Keratinocyte (primary cell): ENCODE results near the gene IFNL1. TPM values are rescaled to one million over a fixed set of nuclear protein-coding genes. Genes with fewer than 3 reads are reported as not detected.

Experiments
- DNase-seq: peaks from one replicate; pipeline ENCODE4 v3.0.0-alpha.2; 2011; ENCODE audit warnings: low read depth, missing footprints, low spot score
- FAIRE-seq: peaks from 2 replicates; lab custom pipeline; 2011; peaks lifted over from hg19 to GRCh38; lab: Jason Lieb, UNC
- H2AFZ ChIP-seq: 2 replicates; pipeline ENCODE4 v1.6.0; 2012; ENCODE audit warnings: low read length, control low read depth, inconsistent platforms; ENCODE audit not compliant: control insufficient read depth
- H3K27ac ChIP-seq: 2 replicates; pipeline ENCODE4 v1.5.1; 2011; ENCODE audit warnings: low read length; ENCODE audit not compliant: control insufficient read depth, insufficient read depth
- H3K27me3 ChIP-seq: 3 replicates; pipeline ENCODE4 v1.6.0; 2011; ENCODE audit warnings: low read length; ENCODE audit not compliant: control insufficient read depth, insufficient read depth; ENCODE audit errors: extremely low read depth
- H3K36me3 ChIP-seq, 2 experiments: 2 replicates in 1 of 2; 3 replicates in 1 of 2; pipeline ENCODE4 v1.5.1; 2011; ENCODE audit warnings: low read length in 2 of 2, mild to moderate bottlenecking in 1 of 2; ENCODE audit not compliant: control insufficient read depth in 2 of 2, insufficient read depth in 2 of 2; ENCODE audit errors: extremely low read depth in 1 of 2
- H3K4me1 ChIP-seq: 3 replicates; pipeline ENCODE4 v1.5.1; 2011; ENCODE audit warnings: low read length; ENCODE audit not compliant: control insufficient read depth, insufficient read depth; ENCODE audit errors: extremely low read depth
- H3K4me2 ChIP-seq: 3 replicates; pipeline ENCODE4 v1.6.0; 2011; ENCODE audit warnings: low read depth, low read length; ENCODE audit not compliant: control insufficient read depth, insufficient read depth; ENCODE audit errors: extremely low read depth
- H3K4me3 ChIP-seq, 3 experiments: fragments of 200-600 bp in 1 of 3; sonication (generic) in 1 of 3; 2 replicates in 2 of 3; 3 replicates in 1 of 3; pipeline ENCODE4 v1.5.1; 2011 to 2016; ENCODE audit warnings: low read length in 3 of 3, mild to moderate bottlenecking in 3 of 3, control low read depth in 2 of 3, inconsistent platforms in 1 of 3, low read depth in 1 of 3, mixed read lengths in 1 of 3, mixed run types in 1 of 3, moderate library complexity in 1 of 3; ENCODE audit not compliant: control insufficient read depth in 2 of 3, insufficient read depth in 2 of 3; ENCODE audit errors: extremely low read depth in 1 of 3
- H3K79me2 ChIP-seq: 2 replicates; pipeline ENCODE4 v1.6.0; 2012; ENCODE audit warnings: low read length; ENCODE audit not compliant: control insufficient read depth, insufficient read depth
- H3K9ac ChIP-seq: 3 replicates; pipeline ENCODE4 v1.6.0; 2011; ENCODE audit warnings: low read length; ENCODE audit not compliant: control insufficient read depth, insufficient read depth; ENCODE audit errors: extremely low read depth
- H3K9me1 ChIP-seq: 3 replicates; pipeline ENCODE4 v1.6.0; 2011; ENCODE audit warnings: low read length; ENCODE audit not compliant: control insufficient read depth, insufficient read depth; ENCODE audit errors: extremely low read depth
- H3K9me3 ChIP-seq: 2 replicates; pipeline ENCODE4 v1.5.1; 2012; ENCODE audit warnings: low read depth, low read length; ENCODE audit not compliant: control insufficient read depth
- H4K20me1 ChIP-seq: 3 replicates; pipeline ENCODE4 v1.6.0; 2011; ENCODE audit warnings: low read length; ENCODE audit not compliant: control insufficient read depth, insufficient read depth; ENCODE audit errors: extremely low read depth
- CTCF ChIP-seq, 3 experiments: IDR thresholded peaks in 1 of 3; conservative IDR thresholded peaks in 1 of 3; optimal IDR thresholded peaks in 1 of 3; 2 replicates in 2 of 3; 3 replicates in 1 of 3; pipeline versions ENCODE3 to v1.5.1; 2011; ENCODE audit warnings: low read length in 3 of 3, mild to moderate bottlenecking in 3 of 3, moderate library complexity in 2 of 3, control low read depth in 1 of 3, inconsistent platforms in 1 of 3; ENCODE audit not compliant: insufficient read depth in 2 of 3; ENCODE audit errors: extremely low read depth in 1 of 3
- EZH2 ChIP-seq: IDR thresholded peaks from one replicate; pipeline ENCODE4 v1.6.1; 2012; ENCODE audit warnings: inconsistent platforms, mild to moderate bottlenecking, low read length, moderate library complexity
- dilution Hi-C: fragments of 300-500 bp; cut with MboI; formaldehyde crosslinking; loops from one replicate; pipeline ENCODE4 v1.7.0; 2020; ENCODE audit warnings: low sequenced_read_pairs; ENCODE audit not compliant: extremely low pct_ligation_motif_present
- polyA minus RNA-seq, 3 experiments: library from RNA; depleted of rRNA, polyadenylated mRNA; stranded (reverse); fragments of >200 nt; gene quantifications; 1 replicate in 1 of 3; 2 replicates in 1 of 3; 3 replicates in 1 of 3; pipeline ENCODE4 v1.2.3, GENCODE V29; 2011
- polyA plus RNA-seq, 5 experiments: library from polyadenylated mRNA; depleted of rRNA in 3 of 5; stranded (reverse) in 3 of 5; stranded (forward) in 1 of 5; unstranded in 1 of 5; fragments of >200 nt; gene quantifications; 1 replicate in 1 of 5; 2 replicates in 3 of 5; 3 replicates in 1 of 5; pipeline versions ENCODE4 v1.2.1 to v1.2.3, GENCODE V29; 2011 to 2012; ENCODE audit warnings: missing spikeins in 2 of 5, low read depth in 1 of 5, low replicate concordance in 1 of 5

IFNL1 gene
- polyA plus RNA-seq (not detected in 3 replicates), polyA minus RNA-seq (not detected in 3 replicates)
- polyA plus RNA-seq (2011; ENCODE audit: low read depth), result not detected
- not detected in 2 replicates for polyA plus RNA-seq (2011; cell fraction: cytosol; rRNA removed)
- polyA plus RNA-seq (2011; cell fraction: nucleus; rRNA removed), result not detected in 2 replicates
- not detected in 2 replicates for polyA plus RNA-seq (2012; ENCODE audit: low replicate concordance)
- polyA minus RNA-seq (2011; cell fraction: cytosol; rRNA and poly(A)+ RNA removed), result not detected
- not detected in 2 replicates for polyA minus RNA-seq (2011; cell fraction: nucleus; rRNA and poly(A)+ RNA removed)

GRCh38 chr19:39296055-39296645, at the start of gene IFNL1:
TSS of gene IFNL1 (plus strand) at chr19:39296407. CDS start at chr19:39296422, 15 bp downstream.
- Histone ChIP-seq H3K9me3 (no peaks in the 10 kb centered on the region), H3K4me3 (no peak within 1 kb of the TSS), H3K9me1 (no peaks in the 10 kb centered on the region), H3K27me3 (peaks cover 8% of the 10 kb centered on the region), H3K4me2 (no peak within 1 kb of the TSS), H3K9ac (no peak within 1 kb of the TSS), H3K79me2 (no peaks in the 10 kb centered on the region), H2AFZ (no peak within 1 kb of the TSS), H4K20me1 (no peaks in the 10 kb centered on the region), H3K27ac (no peak within 1 kb of the TSS), H3K4me1 (no peaks in the 10 kb centered on the region), H3K36me3 (no peaks in the 10 kb centered on the region)
- FAIRE-seq, result no peak
- TF ChIP-seq EZH2 (no peak), CTCF (optimal IDR thresholded peaks at IDR 0.05 in 1 of 3, IDR thresholded peaks at IDR 0.05 in 1 of 3, conservative IDR thresholded peaks at IDR 0.05 in 1 of 3; ENCODE audit: extremely low read depth in 1 of 3, insufficient read depth in 2 of 3, low read length in 3 of 3) (no peak)
- DNase-seq, result no peak
- dilution Hi-C loops, result no loop called here

GRCh38 chr19:39246951-39247669, 49.1 kb upstream of the IFNL1 start:
- dilution Hi-C loops, result no loop called here
- H2AFZ ChIP-seq, result peak overlapping the region; percentile 43
- peak overlapping the region; percentile 22 for H3K4me2 ChIP-seq
- no peak overlapping the region for H3K4me3 ChIP-seq
- H3K36me3 ChIP-seq, result no peaks in the 10 kb centered on the region
- peaks cover 3% of the 10 kb centered on the region for H3K4me1 ChIP-seq
- no peaks in the 10 kb centered on the region for H3K79me2 ChIP-seq
- no peak overlapping the region for H3K9ac ChIP-seq
- no peak for FAIRE-seq
- no peaks in the 10 kb centered on the region for H3K9me1 ChIP-seq
- no peaks in the 10 kb centered on the region for H3K9me3 ChIP-seq
- H3K27ac ChIP-seq, result no peak overlapping the region
- H3K27me3 ChIP-seq, result peaks cover 24% of the 10 kb centered on the region
- H4K20me1 ChIP-seq, result no peaks in the 10 kb centered on the region
- TF ChIP-seq CTCF (optimal IDR thresholded peaks at IDR 0.05 in 1 of 3, IDR thresholded peaks at IDR 0.05 in 1 of 3, conservative IDR thresholded peaks at IDR 0.05 in 1 of 3; ENCODE audit: extremely low read depth in 1 of 3, insufficient read depth in 2 of 3, low read length in 3 of 3), result no peak
- DNase-seq, result no peak
